ENCODE data around the gene PXMP4.

DNA sequence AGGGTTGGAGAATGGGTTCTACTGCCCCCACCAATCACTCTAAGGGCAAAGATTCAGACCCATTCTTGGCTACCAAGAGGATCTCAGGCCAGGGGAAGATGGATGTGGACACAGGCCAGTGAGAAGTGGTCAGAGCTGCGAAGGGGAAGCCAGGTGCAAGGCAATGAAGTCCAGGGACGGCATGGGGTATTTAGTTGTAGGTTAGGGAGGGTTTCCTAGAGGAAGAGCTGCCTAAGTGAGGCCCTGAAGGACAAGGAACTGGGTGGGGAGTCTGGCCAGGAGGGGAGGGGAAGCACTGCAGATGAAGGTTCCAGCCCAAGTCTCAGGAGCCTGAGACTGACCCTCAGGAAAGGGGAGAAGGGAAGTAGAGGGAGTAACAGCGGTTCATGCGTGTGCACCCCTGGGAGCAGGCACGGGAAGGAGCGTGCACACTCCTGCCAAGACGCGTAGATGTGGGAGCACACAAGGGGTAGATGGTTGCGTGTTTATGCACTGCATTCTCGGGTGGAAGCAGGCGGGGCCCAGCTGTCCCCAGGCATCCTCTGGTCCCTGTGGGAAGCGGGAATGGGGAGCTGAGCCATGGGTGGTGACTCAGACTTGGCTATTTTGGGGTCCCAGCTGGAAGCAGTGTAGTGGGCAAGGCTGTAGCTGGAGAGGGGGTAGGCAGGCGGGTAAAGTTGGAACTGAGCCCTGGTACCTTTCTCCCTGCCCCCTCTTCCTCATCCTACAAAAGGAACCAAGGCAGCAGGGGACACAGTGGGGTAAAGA, 50.1 kb downstream of the PXMP4 start:
- no peak for TF ChIP-seq TCF12 (IDR thresholded peaks at IDR 0.05; ENCODE audit: low read depth)
- TF ChIP-seq RAD21 (IDR thresholded peaks at IDR 0.05; ENCODE audit: low read depth), result no peak
- TF ChIP-seq EP300 (IDR thresholded peaks at IDR 0.05; ENCODE audit: borderline replicate concordance), result no peak
- TF ChIP-seq FOXM1 (IDR thresholded peaks at IDR 0.05; ENCODE audit: borderline replicate concordance, low read depth), result no peak
- TF ChIP-seq TEAD4 (IDR thresholded peaks at IDR 0.05), result no peak
- TF ChIP-seq EGR1 (IDR thresholded peaks at IDR 0.05), result no peak
